Posterior cingulate gyrus (tissue), 11 donors: ENCODE data around the gene CALD1.

Source experiments
- DNase-seq, 10 donors: peaks; one replicate each; pipeline versions ENCODE4 v3.0.0 to v3.0.0-alpha.2; 2020 to 2021; ENCODE audit warnings: mixed read lengths in 3 of 10
- intact Hi-C: fragments of 100-400 bp; cut with DNase I; formaldehyde crosslinking; loops from one replicate; pipeline ENCODE4 v1.15.1; 2023

The CALD1 gene

GRCh38 chr7:134761266-134761665, 18.2 kb upstream of the CALD1 start:
- intact Hi-C loops, result no loop called here
- no peak for DNase-seq

- intact Hi-C loops, result no loop called here
- no peak for DNase-seq
These were observed 15.5 kb upstream of the CALD1 start for GRCh38 chr7:134763960-134764359.

GRCh38 chr7:134764365-134764764, 15.1 kb upstream of the CALD1 start:
- intact Hi-C loops, result no loop called here
- DNase-seq, result no peak

- intact Hi-C loops, result no loop called here
- DNase-seq, result no peak
These were observed 12.5 kb upstream of the CALD1 start for GRCh38 chr7:134766779-134767519.

- DNase-seq, result no peak
- intact Hi-C loops, result no loop called here
These were observed 11.8 kb upstream of the CALD1 start for GRCh38 chr7:134767520-134768168.

GRCh38 chr7:134768243-134768642, 11.2 kb upstream of the CALD1 start:
- no peak for DNase-seq

GRCh38 chr7:134770676-134771075, 8.8 kb upstream of the CALD1 start:
- intact Hi-C loops, result no loop called here
- no peak for DNase-seq

More at GRCh38 chr7:134768243-134768642, 11.2 kb upstream of the CALD1 start:
- intact Hi-C loops, result no loop called here

GRCh38 chr7:134771111-134771510, 8.3 kb upstream of the CALD1 start:
- intact Hi-C loops, result no loop called here
- no peak for DNase-seq

- intact Hi-C loops, result no loop called here
- DNase-seq, result no peak
These were observed 7.5 kb upstream of the CALD1 start for GRCh38 chr7:134771889-134772288.

- intact Hi-C loops, result no loop called here
These were observed 7.0 kb upstream of the CALD1 start for GRCh38 chr7:134772401-134772800.

GRCh38 chr7:134773164-134773563, 6.3 kb upstream of the CALD1 start:
- intact Hi-C loops, result no loop called here
- DNase-seq, result peak in 1 of 10 donors; percentile 69

More at GRCh38 chr7:134772401-134772800, 7.0 kb upstream of the CALD1 start:
- no peak for DNase-seq

- no peak for DNase-seq
- intact Hi-C loops, result no loop called here
These were observed 5.3 kb upstream of the CALD1 start for GRCh38 chr7:134774119-134774518.

- intact Hi-C loops, result no loop called here
- no peak for DNase-seq
These were observed 2.0 kb upstream of the CALD1 start for GRCh38 chr7:134777470-134777869.

GRCh38 chr7:134777908-134778580, 1.4 kb upstream of the CALD1 start:
- intact Hi-C loops, result no loop called here

GRCh38 chr7:134779741-134780065, 269 bp downstream of the CALD1 start:
- intact Hi-C loops, result no loop called here
- DNase-seq, result no peak

More at GRCh38 chr7:134777908-134778580, 1.4 kb upstream of the CALD1 start:
- DNase-seq, result no peak

- DNase-seq, result no peak
- intact Hi-C loops, result no loop called here
These were observed 863 bp downstream of the CALD1 start for GRCh38 chr7:134780166-134780828.

- intact Hi-C loops, result no loop called here
- no peak for DNase-seq
These were observed 1.7 kb downstream of the CALD1 start for GRCh38 chr7:134781171-134781570.

GRCh38 chr7:134782121-134782623, 2.7 kb downstream of the CALD1 start:
- no peak for DNase-seq
- intact Hi-C loops, result no loop called here

GRCh38 chr7:134783294-134784069, 4.0 kb downstream of the CALD1 start:
- intact Hi-C loops, result no loop called here

More at GRCh38 chr7:134783294-134784069, 4.0 kb downstream of the CALD1 start:
- no peak for DNase-seq
